Erythroblast (primary cell): ENCODE results near the gene RNF111.

Source experiments
- GATA1 ChIP-seq: IDR thresholded peaks from 2 replicates; pipeline ENCODE4 v1.6.1; 2011; ENCODE audit warnings: low read depth, mild to moderate bottlenecking, control low read depth, low read length, moderate library complexity
- POLR2A ChIP-seq: IDR thresholded peaks from 2 replicates; pipeline ENCODE4 v1.6.1; 2011; ENCODE audit warnings: mild to moderate bottlenecking, low read length

DNA sequence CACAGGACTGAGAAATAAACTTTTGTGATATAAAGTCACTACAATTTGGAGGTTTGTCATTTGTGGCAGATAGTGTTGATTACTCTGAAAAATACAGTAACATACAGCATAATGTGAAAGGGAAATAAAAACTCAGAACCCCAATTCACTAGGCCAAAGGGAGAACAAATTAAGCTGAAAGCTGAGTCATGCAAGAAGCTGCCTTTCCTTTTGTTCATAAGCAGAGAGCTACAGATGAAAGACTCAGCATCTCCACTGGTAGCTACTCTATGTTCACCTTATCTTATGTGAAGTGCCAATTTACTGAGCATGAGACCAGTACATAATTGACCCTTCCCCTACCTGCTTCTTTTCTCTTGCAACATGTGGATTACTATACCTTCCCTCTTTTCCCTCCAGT, 34.7 kb upstream of the RNF111 start:
- TF ChIP-seq POLR2A (no peak), GATA1 (no peak)
